GM12865 (cell line): ENCODE measurements around the gene FOXN4.

Experiments used
- DNase-seq: peaks from one replicate; pipeline ENCODE4 v3.0.0; 2010; ENCODE audit warnings: low read depth
- H3K4me3 ChIP-seq: 2 replicates; pipeline ENCODE4 v1.5.1; 2011; ENCODE audit warnings: mild to moderate bottlenecking, low read depth, low read length, control low read depth
- CTCF ChIP-seq: IDR thresholded peaks from 2 replicates; pipeline ENCODE4 v1.5.1; 2011; ENCODE audit warnings: low read length, control low read depth, low read depth, inconsistent platforms; ENCODE audit not compliant: insufficient read depth; ENCODE audit errors: missing control alignments

Gene FOXN4

DNA sequence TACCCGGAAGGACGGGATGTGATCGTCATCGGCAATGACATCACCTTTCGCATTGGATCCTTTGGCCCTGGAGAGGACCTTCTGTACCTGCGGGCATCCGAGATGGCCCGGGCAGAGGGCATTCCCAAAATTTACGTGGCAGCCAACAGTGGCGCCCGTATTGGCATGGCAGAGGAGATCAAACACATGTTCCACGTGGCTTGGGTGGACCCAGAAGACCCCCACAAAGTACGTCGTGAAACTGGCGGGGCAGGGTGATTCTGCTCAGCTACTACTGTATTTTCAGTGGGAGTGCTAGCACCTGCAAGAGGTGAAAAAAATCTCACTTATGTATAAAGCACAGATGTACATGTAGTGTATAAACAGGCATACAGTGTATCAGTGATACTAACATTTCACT, 62.9 kb downstream of the FOXN4 start:
- DNase-seq: no peak
- TF ChIP-seq CTCF: no peak
- H3K4me3 ChIP-seq: no peak overlapping the region

GRCh38 chr12:109244073-109244472, 65.0 kb downstream of the FOXN4 start:
- no peak for DNase-seq
- no peak for TF ChIP-seq CTCF

GRCh38 chr12:109241936-109242335, 67.1 kb downstream of the FOXN4 start:
- DNase-seq: no peak
- no peak for TF ChIP-seq CTCF
- H3K4me3 ChIP-seq: no peak overlapping the region

More at GRCh38 chr12:109244073-109244472, 65.0 kb downstream of the FOXN4 start:
- H3K4me3 ChIP-seq: no peak overlapping the region

- H3K4me3 ChIP-seq: no peak overlapping the region
- no peak for TF ChIP-seq CTCF
- no peak for DNase-seq
Measured at GRCh38 chr12:109240365-109240764, 68.7 kb downstream of the FOXN4 start.

GRCh38 chr12:109239691-109240090, 69.4 kb downstream of the FOXN4 start:
- no peak for DNase-seq
- no peak overlapping the region for H3K4me3 ChIP-seq
- TF ChIP-seq CTCF: no peak

GRCh38 chr12:109239179-109239578, 69.9 kb downstream of the FOXN4 start:
- H3K4me3 ChIP-seq: no peak overlapping the region
- DNase-seq: no peak
- TF ChIP-seq CTCF: no peak

DNA sequence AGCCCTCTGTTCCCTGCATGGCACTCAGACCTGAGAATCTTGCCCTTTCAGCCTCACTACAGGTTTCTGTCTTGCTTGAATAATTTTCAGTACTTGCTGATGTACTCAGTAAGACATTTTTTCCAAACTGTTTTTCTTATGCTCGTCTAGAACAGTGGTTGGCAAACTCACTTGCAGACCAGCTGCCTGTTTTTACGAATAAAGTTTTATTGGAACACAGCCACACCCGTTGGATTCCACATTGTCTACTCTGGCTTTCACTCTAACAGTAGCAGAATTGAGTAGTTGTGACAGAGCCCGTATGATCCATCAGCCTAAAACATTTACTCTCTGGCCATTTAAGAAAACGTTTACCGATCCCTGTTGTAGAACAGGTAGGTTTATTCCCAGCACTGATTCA, 72.8 kb downstream of the FOXN4 start:
- H3K4me3 ChIP-seq: no peak overlapping the region
- DNase-seq: no peak
- no peak for TF ChIP-seq CTCF
